Loucy (cell line): ENCODE results near the gene RAF1.

ENCODE experiments used
- EZH2phosphoT487 ChIP-seq: fragments of 200-600 bp; IDR thresholded peaks from 2 replicates; pipeline ENCODE4 v1.6.1; 2018; ENCODE audit warnings: antibody characterized with exemption, mild to moderate bottlenecking, moderate library complexity, borderline replicate concordance
- TF ChIP-seq, protein P1 (sequence below): fragments of 200-600 bp; sonication (generic); conservative IDR thresholded peaks from 2 replicates; pipeline ENCODE4 v1.5.1; 2014; ENCODE audit warnings: mild to moderate bottlenecking, antibody characterized with exemption, low read length

DNA sequence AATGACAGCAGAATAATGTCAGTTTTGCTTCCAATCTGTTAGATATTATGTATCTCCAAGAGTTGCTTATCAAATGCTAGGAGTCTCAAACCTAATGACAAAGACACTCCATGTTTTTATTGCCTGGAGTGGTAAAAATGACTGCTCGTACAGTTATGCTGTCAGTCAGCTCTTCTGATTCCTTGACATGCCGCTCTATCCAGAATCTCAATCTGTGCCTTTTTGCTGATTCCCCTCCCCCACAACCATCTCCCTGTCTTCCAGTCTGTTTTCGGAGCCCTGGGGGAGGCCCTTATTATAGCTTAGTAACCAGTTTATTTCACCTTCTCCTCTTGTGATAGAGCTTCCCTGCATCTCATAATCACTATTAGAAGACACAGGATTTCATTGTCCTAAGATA, 104.4 kb downstream of the RAF1 start:
- TF ChIP-seq, protein P1, sequence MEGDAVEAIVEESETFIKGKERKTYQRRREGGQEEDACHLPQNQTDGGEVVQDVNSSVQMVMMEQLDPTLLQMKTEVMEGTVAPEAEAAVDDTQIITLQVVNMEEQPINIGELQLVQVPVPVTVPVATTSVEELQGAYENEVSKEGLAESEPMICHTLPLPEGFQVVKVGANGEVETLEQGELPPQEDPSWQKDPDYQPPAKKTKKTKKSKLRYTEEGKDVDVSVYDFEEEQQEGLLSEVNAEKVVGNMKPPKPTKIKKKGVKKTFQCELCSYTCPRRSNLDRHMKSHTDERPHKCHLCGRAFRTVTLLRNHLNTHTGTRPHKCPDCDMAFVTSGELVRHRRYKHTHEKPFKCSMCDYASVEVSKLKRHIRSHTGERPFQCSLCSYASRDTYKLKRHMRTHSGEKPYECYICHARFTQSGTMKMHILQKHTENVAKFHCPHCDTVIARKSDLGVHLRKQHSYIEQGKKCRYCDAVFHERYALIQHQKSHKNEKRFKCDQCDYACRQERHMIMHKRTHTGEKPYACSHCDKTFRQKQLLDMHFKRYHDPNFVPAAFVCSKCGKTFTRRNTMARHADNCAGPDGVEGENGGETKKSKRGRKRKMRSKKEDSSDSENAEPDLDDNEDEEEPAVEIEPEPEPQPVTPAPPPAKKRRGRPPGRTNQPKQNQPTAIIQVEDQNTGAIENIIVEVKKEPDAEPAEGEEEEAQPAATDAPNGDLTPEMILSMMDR = no peak
- no peak for TF ChIP-seq EZH2phosphoT487
